ENCODE data around the gene KLHL7. TPM values are rescaled to one million over a fixed set of nuclear protein-coding genes. Genes with fewer than 3 reads are reported as not detected.
"Not testable (repeated sequence)": the region's sequence is repeated elsewhere in the genome, so short reads cannot be mapped to it uniquely, and the experiment has no call there.

Gene KLHL7
- polyA plus RNA-seq, 1 donor from 2014 or later = 198 TPM

GRCh38 chr7:23220690-23221305 is 115.2 kb downstream of the KLHL7 start:
- Histone ChIP-seq H3K4me2 (ENCODE audit: low read length) (no peak overlapping the region), H2AFZ (ENCODE audit: low read depth, low read length) (no peak overlapping the region)

GRCh38 chr7:23222439-23223030 is 117.0 kb downstream of the KLHL7 start:
- TF ChIP-seq, protein P1, sequence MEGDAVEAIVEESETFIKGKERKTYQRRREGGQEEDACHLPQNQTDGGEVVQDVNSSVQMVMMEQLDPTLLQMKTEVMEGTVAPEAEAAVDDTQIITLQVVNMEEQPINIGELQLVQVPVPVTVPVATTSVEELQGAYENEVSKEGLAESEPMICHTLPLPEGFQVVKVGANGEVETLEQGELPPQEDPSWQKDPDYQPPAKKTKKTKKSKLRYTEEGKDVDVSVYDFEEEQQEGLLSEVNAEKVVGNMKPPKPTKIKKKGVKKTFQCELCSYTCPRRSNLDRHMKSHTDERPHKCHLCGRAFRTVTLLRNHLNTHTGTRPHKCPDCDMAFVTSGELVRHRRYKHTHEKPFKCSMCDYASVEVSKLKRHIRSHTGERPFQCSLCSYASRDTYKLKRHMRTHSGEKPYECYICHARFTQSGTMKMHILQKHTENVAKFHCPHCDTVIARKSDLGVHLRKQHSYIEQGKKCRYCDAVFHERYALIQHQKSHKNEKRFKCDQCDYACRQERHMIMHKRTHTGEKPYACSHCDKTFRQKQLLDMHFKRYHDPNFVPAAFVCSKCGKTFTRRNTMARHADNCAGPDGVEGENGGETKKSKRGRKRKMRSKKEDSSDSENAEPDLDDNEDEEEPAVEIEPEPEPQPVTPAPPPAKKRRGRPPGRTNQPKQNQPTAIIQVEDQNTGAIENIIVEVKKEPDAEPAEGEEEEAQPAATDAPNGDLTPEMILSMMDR (IDR thresholded peaks at IDR 0.05; ENCODE audit: poor library complexity, severe bottlenecking) = no peak
- TF ChIP-seq SMC3 (conservative IDR thresholded peaks at IDR 0.05; ENCODE audit: poor library complexity) = no peak
- no peak for TF ChIP-seq POLR2AphosphoS5 (IDR thresholded peaks at IDR 0.05)
- no peak for TF ChIP-seq TAF1 (IDR thresholded peaks at IDR 0.05; ENCODE audit: low read depth)
- no peak overlapping the region for H3K4me3 ChIP-seq (ENCODE audit: low read length)
- H3K9me2 ChIP-seq (ENCODE audit: insufficient read depth, low read length) = no peaks in the 10 kb centered on the region
- H3K27me3 ChIP-seq (ENCODE audit: insufficient read depth, low read depth, low read length) = no peaks in the 10 kb centered on the region
- H3K9me3 ChIP-seq (ENCODE audit: low read length) = no peaks in the 10 kb centered on the region
- no peaks in the 10 kb centered on the region for H4K20me1 ChIP-seq (ENCODE audit: insufficient read depth)
- no peak overlapping the region for H3K27ac ChIP-seq (ENCODE audit: low read length)
- no peak overlapping the region for H3K9ac ChIP-seq (ENCODE audit: low read length)
- no peaks in the 10 kb centered on the region for H3K79me2 ChIP-seq (replicated peaks; ENCODE audit: insufficient read depth, low read length)
- no peak overlapping the region for H2AFZ ChIP-seq (ENCODE audit: low read depth, low read length)
- H3F3A ChIP-seq (ENCODE audit: insufficient read depth, low read length, poor library complexity, severe bottlenecking) = no peaks in the 10 kb centered on the region
- no peaks in the 10 kb centered on the region for H3K36me3 ChIP-seq (ENCODE audit: insufficient read depth, low read length)
- H3K4me2 ChIP-seq (ENCODE audit: low read length) = no peak overlapping the region

More at GRCh38 chr7:23220690-23221305, 115.2 kb downstream of the KLHL7 start:
- no peaks in the 10 kb centered on the region for H4K20me1 ChIP-seq (ENCODE audit: insufficient read depth)
- H3F3A ChIP-seq (ENCODE audit: insufficient read depth, low read length, poor library complexity, severe bottlenecking) = no peaks in the 10 kb centered on the region
- H3K9ac ChIP-seq (ENCODE audit: low read length) = no peak overlapping the region
- H3K4me3 ChIP-seq (ENCODE audit: low read length) = no peak overlapping the region
- no peak overlapping the region for H3K27ac ChIP-seq (ENCODE audit: low read length)
- H3K27me3 ChIP-seq (ENCODE audit: insufficient read depth, low read depth, low read length) = no peaks in the 10 kb centered on the region
- TF ChIP-seq SMC3 (conservative IDR thresholded peaks at IDR 0.05; ENCODE audit: poor library complexity) = no peak
- TF ChIP-seq, protein P2, sequence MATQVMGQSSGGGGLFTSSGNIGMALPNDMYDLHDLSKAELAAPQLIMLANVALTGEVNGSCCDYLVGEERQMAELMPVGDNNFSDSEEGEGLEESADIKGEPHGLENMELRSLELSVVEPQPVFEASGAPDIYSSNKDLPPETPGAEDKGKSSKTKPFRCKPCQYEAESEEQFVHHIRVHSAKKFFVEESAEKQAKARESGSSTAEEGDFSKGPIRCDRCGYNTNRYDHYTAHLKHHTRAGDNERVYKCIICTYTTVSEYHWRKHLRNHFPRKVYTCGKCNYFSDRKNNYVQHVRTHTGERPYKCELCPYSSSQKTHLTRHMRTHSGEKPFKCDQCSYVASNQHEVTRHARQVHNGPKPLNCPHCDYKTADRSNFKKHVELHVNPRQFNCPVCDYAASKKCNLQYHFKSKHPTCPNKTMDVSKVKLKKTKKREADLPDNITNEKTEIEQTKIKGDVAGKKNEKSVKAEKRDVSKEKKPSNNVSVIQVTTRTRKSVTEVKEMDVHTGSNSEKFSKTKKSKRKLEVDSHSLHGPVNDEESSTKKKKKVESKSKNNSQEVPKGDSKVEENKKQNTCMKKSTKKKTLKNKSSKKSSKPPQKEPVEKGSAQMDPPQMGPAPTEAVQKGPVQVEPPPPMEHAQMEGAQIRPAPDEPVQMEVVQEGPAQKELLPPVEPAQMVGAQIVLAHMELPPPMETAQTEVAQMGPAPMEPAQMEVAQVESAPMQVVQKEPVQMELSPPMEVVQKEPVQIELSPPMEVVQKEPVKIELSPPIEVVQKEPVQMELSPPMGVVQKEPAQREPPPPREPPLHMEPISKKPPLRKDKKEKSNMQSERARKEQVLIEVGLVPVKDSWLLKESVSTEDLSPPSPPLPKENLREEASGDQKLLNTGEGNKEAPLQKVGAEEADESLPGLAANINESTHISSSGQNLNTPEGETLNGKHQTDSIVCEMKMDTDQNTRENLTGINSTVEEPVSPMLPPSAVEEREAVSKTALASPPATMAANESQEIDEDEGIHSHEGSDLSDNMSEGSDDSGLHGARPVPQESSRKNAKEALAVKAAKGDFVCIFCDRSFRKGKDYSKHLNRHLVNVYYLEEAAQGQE (IDR thresholded peaks at IDR 0.05; ENCODE audit: borderline replicate concordance) = no peak
- no peaks in the 10 kb centered on the region for H3K9me2 ChIP-seq (ENCODE audit: insufficient read depth, low read length)
- no peaks in the 10 kb centered on the region for H3K79me2 ChIP-seq (replicated peaks; ENCODE audit: insufficient read depth, low read length)
- no peaks in the 10 kb centered on the region for H3K36me3 ChIP-seq (ENCODE audit: insufficient read depth, low read length)
- no peaks in the 10 kb centered on the region for H3K9me3 ChIP-seq (ENCODE audit: low read length)

- H4K20me1 ChIP-seq (ENCODE audit: insufficient read depth); H3K9me3 ChIP-seq (ENCODE audit: low read length); H3K79me2 ChIP-seq (replicated peaks; ENCODE audit: insufficient read depth, low read length); H2AFZ ChIP-seq (ENCODE audit: low read depth, low read length); H3K36me3 ChIP-seq (ENCODE audit: insufficient read depth, low read length); H3K4me3 ChIP-seq (ENCODE audit: low read length); H3K27ac ChIP-seq (ENCODE audit: low read length); H3K9me2 ChIP-seq (ENCODE audit: insufficient read depth, low read length); H3K4me2 ChIP-seq (ENCODE audit: low read length); H3K9ac ChIP-seq (ENCODE audit: low read length); H3F3A ChIP-seq (ENCODE audit: insufficient read depth, low read length, poor library complexity, severe bottlenecking); H3K27me3 ChIP-seq (ENCODE audit: insufficient read depth, low read depth, low read length): not testable (repeated sequence)
Observed at GRCh38 chr7:23224364-23224763, 118.8 kb downstream of the KLHL7 start.

All from neural cell (in vitro differentiated cells).